K562 (cell line): Measurements from ENCODE around the gene GULP1. TPM values are rescaled to one million over a fixed set of nuclear protein-coding genes. Genes with fewer than 3 reads are reported as not detected.

Experiments
- ATAC-seq: fragments of 200-7000 bp; cut with Tn5 transposase; 3 replicates; pipeline ENCODE4 v1.9.1; 2020; ENCODE audit warnings: moderate library complexity
- BruUV-seq: library from RNA; stranded (reverse); fragments of 400-500 nt; replicated peaks from 2 replicates; lab custom pipeline; 2021; lab: Mats Ljungman, UMichigan
- CTCF ChIA-PET: fragments of 300-600 bp; formaldehyde crosslinking; extraction: SDS; loops from one replicate; lab custom pipeline; 2021; ENCODE audit warnings: low intra/inter-chr PET ratio; lab: Yijun Ruan, JAX
- POLR2A ChIA-PET: fragments of 300-600, 350-650 bp; sonication (Branson Sonifier 250); formaldehyde crosslinking; extraction: SDS; loops from one replicate; lab custom pipeline; 2021; ENCODE audit warnings: antibody characterized with exemption, inconsistent platforms; lab: Yijun Ruan, JAX
- DNase-seq, 4 experiments: peaks; one replicate each; pipeline versions ENCODE4 v3.0.0 to v3.0.0-alpha.2; 2011 to 2018; ENCODE audit warnings: low spot score in 3 of 4, mixed read lengths in 3 of 4; ENCODE audit errors: extremely low read depth in 1 of 4
- FAIRE-seq: peaks from 2 replicates; lab custom pipeline; 2011; peaks lifted over from hg19 to GRCh38; lab: Jason Lieb, UNC
- H2AFZ ChIP-seq: 2 replicates; pipeline ENCODE4 v1.6.0; 2011; ENCODE audit warnings: low read depth, low read length, control low read depth, inconsistent platforms
- H3K27ac ChIP-seq: fragments of 200-600 bp; 3 replicates; pipeline ENCODE4 v1.8.0; 2011; ENCODE audit warnings: low read depth, mild to moderate bottlenecking, control low read depth, inconsistent platforms, low read length, moderate library complexity, mixed read lengths; ENCODE audit errors: extremely low read depth
- H3K27me3 ChIP-seq, 2 experiments: fragments of 300-600 bp in 1 of 2; 2 replicates in 1 of 2; 3 replicates in 1 of 2; pipeline versions ENCODE4 v1.6.0 to v1.8.0; 2011; ENCODE audit warnings: inconsistent platforms in 2 of 2, low read length in 2 of 2, mild to moderate bottlenecking in 1 of 2, mixed read lengths in 1 of 2, moderate library complexity in 1 of 2; ENCODE audit not compliant: control insufficient read depth in 2 of 2, insufficient read depth in 2 of 2
- H3K36me3 ChIP-seq: fragments of 300-600 bp; 3 replicates; pipeline ENCODE4 v1.8.0; 2011; ENCODE audit warnings: mild to moderate bottlenecking, low read length, inconsistent platforms; ENCODE audit not compliant: control insufficient read depth, insufficient read depth
- H3K4me1 ChIP-seq, 2 experiments: fragments of 200-600 bp in 1 of 2; replicated peaks in 1 of 2; 2 replicates in 1 of 2; 3 replicates in 1 of 2; pipeline versions ENCODE4 v1.5.1 to v1.8.0; 2011; ENCODE audit warnings: inconsistent platforms in 2 of 2, low read length in 2 of 2, mild to moderate bottlenecking in 1 of 2, mixed read lengths in 1 of 2, moderate library complexity in 1 of 2; ENCODE audit not compliant: control insufficient read depth in 2 of 2, insufficient read depth in 2 of 2
- H3K4me2 ChIP-seq: 2 replicates; pipeline ENCODE4 v1.6.1; 2011; ENCODE audit warnings: low read length, control low read depth, inconsistent platforms, mixed read lengths; ENCODE audit not compliant: insufficient read depth
- H3K4me3 ChIP-seq: fragments of 200-600 bp; sonication (generic), shearing (Covaris generic); 2 replicates; pipeline ENCODE4 v1.5.1; 2016; ENCODE audit warnings: control low read depth, inconsistent platforms
- H3K79me2 ChIP-seq: fragments of 200-600 bp; 3 replicates; pipeline ENCODE4 v1.8.0; 2011; ENCODE audit warnings: low read length, inconsistent platforms; ENCODE audit not compliant: control insufficient read depth, insufficient read depth
- H3K9ac ChIP-seq, 2 experiments: 2 replicates each; pipeline versions ENCODE4 v1.6.0 to v1.6.1; 2011; ENCODE audit warnings: low read depth in 2 of 2, low read length in 2 of 2, control low read depth in 1 of 2, inconsistent platforms in 1 of 2, mild to moderate bottlenecking in 1 of 2, mixed read lengths in 1 of 2; ENCODE audit not compliant: insufficient read depth in 1 of 2
- H3K9me1 ChIP-seq: one replicate; pipeline ENCODE4 v1.6.0; 2011; ENCODE audit warnings: inconsistent platforms, mild to moderate bottlenecking, low read length, moderate library complexity; ENCODE audit not compliant: control insufficient read depth, insufficient read depth
- H3K9me3 ChIP-seq: replicated peaks from 2 replicates; pipeline ENCODE4 v1.5.1; 2011; ENCODE audit warnings: low read depth, low read length, inconsistent platforms; ENCODE audit not compliant: control insufficient read depth, insufficient read depth
- H4K20me1 ChIP-seq: replicated peaks from 2 replicates; pipeline ENCODE4 v1.6.1; 2011; ENCODE audit warnings: low read length, inconsistent platforms, mixed read lengths; ENCODE audit not compliant: control insufficient read depth, insufficient read depth
- BDP1 ChIP-seq: IDR thresholded peaks from 3 replicates; pipeline ENCODE4 v1.6.1; 2011; ENCODE audit not compliant: insufficient read length, insufficient read depth
- CBFA2T3 ChIP-seq: fragments of 450-650 bp; IDR thresholded peaks from 2 replicates; pipeline ENCODE4 v1.6.1; 2017
- CBX3 ChIP-seq, 2 experiments: IDR thresholded peaks; 1 replicate in 1 of 2; 2 replicates in 1 of 2; pipeline ENCODE4 v1.6.1; 2012; ENCODE audit warnings: inconsistent platforms in 2 of 2, low read length in 2 of 2, borderline replicate concordance in 1 of 2, control low read depth in 1 of 2
- MBD2 ChIP-seq: sonication (generic); IDR thresholded peaks from 2 replicates; pipeline ENCODE4 v1.6.1; 2016; ENCODE audit warnings: low read depth, borderline replicate concordance
- MCM3 ChIP-seq: fragments of 450-650 bp; IDR thresholded peaks from 2 replicates; pipeline ENCODE4 v1.6.1; 2016
- POLR2AphosphoS2 ChIP-seq: IDR thresholded peaks from 2 replicates; pipeline ENCODE4 v1.6.1; 2012; ENCODE audit warnings: low read length, improper control_type of control experiment
- SIRT6 ChIP-seq: IDR thresholded peaks from one replicate; pipeline ENCODE4 v1.6.1; 2012; ENCODE audit warnings: low read depth, mild to moderate bottlenecking, control low read depth, inconsistent platforms, low read length, moderate library complexity
- SOX6 ChIP-seq: fragments of 450-650 bp; IDR thresholded peaks from 2 replicates; pipeline ENCODE4 v1.6.1; 2014; ENCODE audit warnings: mild to moderate bottlenecking
- TAL1 ChIP-seq: fragments of 450-650 bp; IDR thresholded peaks from 2 replicates; pipeline ENCODE4 v1.6.1; 2016; ENCODE audit warnings: mild to moderate bottlenecking
- TEAD4 ChIP-seq, 2 experiments: sonication (generic) in 1 of 2; formaldehyde crosslinking in 1 of 2; IDR thresholded peaks; 2 replicates each; pipeline versions ENCODE4 v1.6.1 to v1.8.0; 2012 to 2022; ENCODE audit warnings: borderline replicate concordance in 1 of 2, inconsistent platforms in 1 of 2, low read length in 1 of 2, mild to moderate bottlenecking in 1 of 2, missing genetic modification reagents in 1 of 2
- ZBTB26 ChIP-seq: fragments of 450-650 bp; formaldehyde crosslinking; IDR thresholded peaks from 2 replicates; pipeline ENCODE4 v1.4.0; 2022; ENCODE audit warnings: missing genetic modification characterization
- ZBTB7A ChIP-seq: IDR thresholded peaks from 2 replicates; pipeline ENCODE4 v1.6.1; 2011; ENCODE audit warnings: low read depth, mild to moderate bottlenecking, low read length, moderate library complexity, borderline replicate concordance; ENCODE audit not compliant: control insufficient read depth
- ZNF146 ChIP-seq: IDR thresholded peaks from one replicate; pipeline ENCODE4 v1.6.1; 2018; ENCODE audit warnings: missing compliant biosample characterization; ENCODE audit not compliant: unreplicated experiment
- ZNF324 ChIP-seq: fragments of 250-450 bp; sonication (Bioruptor Pico); IDR thresholded peaks from 2 replicates; pipeline ENCODE4 v1.4.0; 2020; ENCODE audit warnings: mild to moderate bottlenecking
- ZSCAN29 ChIP-seq: fragments of 450-650 bp; IDR thresholded peaks from 2 replicates; pipeline ENCODE4 v1.6.1; 2017
- WGBS: fragments of 100-300 bp; shearing (Covaris generic); methylation state at CpG from one replicate; pipeline ENCODE4 v1.1.6; 2016; ENCODE audit warnings: low coverage, mixed read lengths; ENCODE audit not compliant: insufficient coverage; ENCODE audit errors: missing lambda C conversion rate; 5-methylcytosine and 5-hydroxymethylcytosine counted together
- in situ Hi-C: fragments of 300-500 bp; cut with MboI; formaldehyde crosslinking; loops from 4 replicates; pipeline ENCODE4 v1.15.0; 2018; ENCODE audit warnings: inconsistent platforms, mixed read lengths
- intact Hi-C: fragments of 100-400 bp; cut with micrococcal nuclease; formaldehyde crosslinking; loops from 2 replicates; pipeline ENCODE4 v1.14.2; 2022
- polyA plus RNA-seq, 8 experiments: library from polyadenylated mRNA; depleted of rRNA in 4 of 8; stranded (reverse) in 5 of 8; unstranded in 3 of 8; fragments of >200 nt; fragmentation: Nextera tagmentation in 2 of 8; fragmentation: Illumina TruSeq in 1 of 8; extraction: Ambion mirVana in 2 of 8; extraction: Trizol in 1 of 8; gene quantifications; 2 replicates each; pipeline versions ENCODE4 v1.2.1 to v1.2.3, GENCODE V29; 2011 to 2014; ENCODE audit warnings: inconsistent platforms in 1 of 8, missing spikeins in 1 of 8
- total RNA-seq, 7 experiments: library from RNA; depleted of rRNA in 6 of 7; stranded (reverse); fragments of >200 nt in 6 of 7; fragmentation: Illumina TruSeq in 2 of 7; extraction: Trizol in 2 of 7; gene quantifications; 2 replicates each; pipeline versions ENCODE4 v1.2.1 to v1.2.3, GENCODE V29; 2011 to 2021; ENCODE audit warnings: low replicate concordance in 1 of 7
- TF ChIP-seq, protein P1 (sequence below): fragments of 250-450 bp; sonication (Bioruptor Pico); IDR thresholded peaks from 2 replicates; pipeline ENCODE4 v1.8.0; 2022; ENCODE audit warnings: inconsistent platforms, mild to moderate bottlenecking, moderate library complexity, borderline replicate concordance

Gene GULP1
- total and polyA plus RNA-seq, 9 of the 15 experiments (the other 6 are each of a cell fraction or from before 2014, with no cell fraction given), result 8.5 to 25.3 (median 19.5) TPM

DNA sequence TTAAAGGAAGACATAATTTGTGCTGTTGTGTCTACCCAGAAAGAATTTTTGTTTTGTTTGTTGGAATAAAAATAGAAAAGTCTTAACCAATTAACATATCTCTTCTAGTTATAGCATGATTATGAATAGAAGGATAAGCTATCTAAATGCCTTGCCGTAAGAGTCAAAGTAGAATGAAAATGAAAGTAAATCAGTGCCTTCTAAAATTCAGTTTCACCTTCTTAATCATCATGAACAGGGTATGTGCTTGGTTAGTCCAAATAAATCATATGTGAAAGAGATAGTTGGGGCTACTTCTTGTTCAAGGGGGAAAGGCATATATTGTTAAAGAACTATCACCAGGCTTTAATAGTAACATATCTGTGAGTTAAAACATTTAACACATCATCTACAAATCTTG lies 91.5 kb downstream of the GULP1 start:
- no TSS peak for BruUV-seq
- Histone ChIP-seq H3K4me3 (no peak overlapping the region), H3K4me1 (peaks cover 0 to 2% of the 10 kb centered on the region in 2 experiments; a peak in 1 of 5 replicates), H3K27me3 (no peaks in the 10 kb centered on the region), H3K27ac (no peak overlapping the region), H4K20me1 (no peaks in the 10 kb centered on the region; the same call in 1 of the 2 replicates), H2AFZ (no peak overlapping the region), H3K9me1 (no peaks in the 10 kb centered on the region), H3K4me2 (no peak overlapping the region), H3K36me3 (peaks cover 6% of the 10 kb centered on the region; the same call in 1 of the 3 replicates), H3K9me3 (peaks cover 3% of the 10 kb centered on the region; the same call in 1 of the 2 replicates), H3K9ac (no peak overlapping the region), H3K79me2 (peaks cover 6% of the 10 kb centered on the region; the same call in 2 of the 3 replicates)
- DNase-seq, result no peak
- FAIRE-seq, result no peak
- intact Hi-C loops (no loop called here), in situ Hi-C loops (no loop called here)
- WGBS, result 89% methylated on average over 1 of the region's 1 CpG
- ATAC-seq, result no peak
- POLR2A ChIA-PET, result no interaction called here
- CTCF ChIA-PET, result no interaction called here
- no peak for TF ChIP-seq TEAD4 (IDR thresholded peaks at IDR 0.05; ENCODE audit: low read length)
- TF ChIP-seq TEAD4 (CRISPR knock-in tag; IDR thresholded peaks at IDR 0.05; ENCODE audit: borderline replicate concordance), result no peak
- TF ChIP-seq MCM3, result no peak
- no peak for TF ChIP-seq ZNF146 (CRISPR knock-in tag)
- TF ChIP-seq, protein P1, sequence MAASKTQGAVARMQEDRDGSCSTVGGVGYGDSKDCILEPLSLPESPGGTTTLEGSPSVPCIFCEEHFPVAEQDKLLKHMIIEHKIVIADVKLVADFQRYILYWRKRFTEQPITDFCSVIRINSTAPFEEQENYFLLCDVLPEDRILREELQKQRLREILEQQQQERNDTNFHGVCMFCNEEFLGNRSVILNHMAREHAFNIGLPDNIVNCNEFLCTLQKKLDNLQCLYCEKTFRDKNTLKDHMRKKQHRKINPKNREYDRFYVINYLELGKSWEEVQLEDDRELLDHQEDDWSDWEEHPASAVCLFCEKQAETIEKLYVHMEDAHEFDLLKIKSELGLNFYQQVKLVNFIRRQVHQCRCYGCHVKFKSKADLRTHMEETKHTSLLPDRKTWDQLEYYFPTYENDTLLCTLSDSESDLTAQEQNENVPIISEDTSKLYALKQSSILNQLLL (CRISPR knock-in tag), result no peak
- TF ChIP-seq ZSCAN29, result no peak
- no peak for TF ChIP-seq TAL1
- TF ChIP-seq ZBTB7A, result no peak
- TF ChIP-seq SOX6, result no peak
- TF ChIP-seq CBFA2T3, result no peak
- no peak for TF ChIP-seq BDP1
- no peak for TF ChIP-seq MBD2
- TF ChIP-seq SIRT6, result no peak
- TF ChIP-seq CBX3 (IDR thresholded peaks at IDR 0.05; ENCODE audit: borderline replicate concordance in 1 of 2, low read length in 2 of 2), result no peak
- no peak for TF ChIP-seq ZNF324 (CRISPR knock-in tag)
- TF ChIP-seq ZBTB26 (CRISPR knock-in tag), result no peak
- TF ChIP-seq POLR2AphosphoS2, result no peak
